NCI-H146 (cell line): ENCODE results near the gene EFCAB8.
"Not testable (repeated sequence)": the region's sequence is repeated elsewhere in the genome, so short reads cannot be mapped to it uniquely, and the experiment has no call there.

Source experiments
- DNase-seq: peaks from one replicate; lab custom pipeline; 2025; lab: John Stamatoyannopoulos, UW

EFCAB8 gene

DNA sequence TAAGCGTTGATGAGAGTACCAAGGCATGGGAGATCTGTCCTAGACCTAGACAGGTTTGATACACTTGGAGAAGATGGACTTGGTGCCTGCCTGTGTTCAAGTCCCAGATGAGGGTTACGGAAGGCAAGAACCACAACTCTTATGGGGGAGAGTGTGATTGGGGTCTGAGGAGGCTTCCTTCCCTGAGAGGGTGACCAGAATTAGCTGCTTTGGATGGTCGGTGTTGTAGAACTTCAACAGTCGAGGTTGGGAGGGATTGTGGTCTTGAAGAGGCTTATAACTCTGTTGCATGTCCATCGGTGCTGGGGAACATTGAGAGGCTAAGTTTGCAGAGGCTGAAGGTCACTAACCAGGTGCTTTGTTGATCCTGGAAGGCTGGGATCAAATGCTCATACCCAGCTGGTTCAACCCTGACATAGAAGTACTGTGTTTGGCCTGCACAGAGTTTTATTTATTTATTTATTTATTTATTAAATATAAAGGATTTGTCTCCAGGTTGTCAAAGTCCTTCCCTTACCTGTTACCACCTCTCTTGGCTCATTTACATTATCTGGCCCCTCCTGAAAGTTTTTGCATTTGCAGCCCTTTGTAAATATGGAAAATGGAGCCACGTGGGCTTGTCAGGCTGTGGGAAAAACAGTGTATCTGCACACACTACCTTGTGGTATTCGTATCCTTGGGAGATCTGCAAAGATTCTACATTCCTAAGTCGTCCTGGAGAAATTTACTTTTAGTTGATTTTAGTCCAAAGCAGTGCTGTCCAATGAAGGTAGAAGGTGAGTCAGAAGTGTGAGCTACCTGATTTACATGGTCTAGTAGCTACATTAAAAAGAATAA lies 15.8 kb upstream of the EFCAB8 start:
- DNase-seq = no peak

DNA sequence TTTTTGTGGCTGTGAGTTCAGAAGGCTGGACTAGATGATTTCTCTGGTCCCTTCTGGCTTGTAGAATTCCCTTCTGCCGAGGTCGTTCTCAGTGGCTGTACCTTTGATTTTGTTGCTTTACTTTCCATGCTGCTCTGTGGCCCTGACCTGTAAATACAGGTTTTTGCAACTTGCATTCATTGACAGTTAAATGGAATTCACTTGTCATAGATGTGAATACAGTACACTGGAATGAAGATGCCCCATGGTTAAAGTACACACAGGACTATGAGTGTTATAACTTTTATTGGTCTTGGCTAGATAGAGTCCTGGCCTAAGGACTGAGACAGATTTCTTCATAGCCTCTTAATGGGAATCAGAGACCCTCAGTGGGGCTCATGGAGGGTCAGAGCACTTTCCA lies 12.9 kb upstream of the EFCAB8 start:
- no peak for DNase-seq

DNA sequence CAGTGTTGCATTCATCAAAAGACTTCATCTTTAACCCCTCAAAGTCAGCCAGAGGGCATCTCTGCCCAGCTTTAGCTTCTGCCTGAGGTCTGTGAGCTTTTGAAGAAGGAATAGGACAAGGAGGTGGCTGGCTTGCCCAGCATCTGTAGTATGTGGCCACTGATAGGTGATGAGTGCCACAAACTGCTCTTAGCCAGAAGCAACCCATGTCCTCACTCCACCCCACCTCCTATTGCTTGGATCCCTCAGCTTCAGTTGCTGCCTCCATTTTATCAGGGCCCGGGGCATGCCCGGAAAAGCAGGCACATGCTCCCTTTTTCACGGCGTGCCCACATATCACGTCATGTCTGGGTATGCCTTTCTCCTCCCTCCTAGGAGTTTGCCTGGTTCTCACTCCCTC lies 11.9 kb upstream of the EFCAB8 start:
- no peak for DNase-seq

DNA sequence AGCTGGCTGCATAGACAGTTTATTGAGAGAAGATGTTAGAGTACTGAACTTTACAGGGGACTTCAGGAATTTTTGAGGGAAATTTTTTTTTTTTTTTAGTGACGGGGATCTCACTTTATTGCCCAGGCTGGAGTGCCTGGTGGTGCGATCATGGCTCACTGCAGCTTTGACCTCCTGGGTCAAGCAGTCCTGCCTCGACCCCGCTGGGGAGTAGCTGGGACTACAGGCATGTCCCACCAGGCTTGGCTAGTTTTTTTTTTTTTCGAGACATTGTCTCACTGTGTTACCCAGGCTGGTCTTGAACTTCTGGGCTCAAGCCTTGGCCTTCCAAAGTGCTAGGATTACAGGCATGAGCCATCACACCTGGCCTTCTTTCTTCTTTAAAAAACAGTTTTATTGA lies 10.8 kb upstream of the EFCAB8 start:
- no peak for DNase-seq

DNA sequence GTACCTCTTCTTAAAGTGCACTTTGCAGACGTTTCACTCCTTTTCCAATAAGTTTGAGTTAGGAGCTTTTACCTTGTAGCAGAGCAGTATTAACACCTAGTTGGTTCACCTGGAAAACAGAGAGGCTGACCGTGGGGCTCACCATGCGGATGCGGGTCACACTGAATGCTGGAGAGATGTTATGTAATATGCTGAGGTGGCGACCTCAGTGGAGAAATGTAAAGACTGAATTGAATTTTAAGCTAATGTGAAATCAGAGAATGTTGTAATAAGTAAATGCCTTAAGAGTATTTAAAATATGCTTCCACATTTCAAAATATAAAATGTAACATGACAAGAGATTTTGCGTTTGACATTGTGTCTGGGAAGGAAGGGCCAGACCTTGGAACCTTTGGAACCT lies 9.9 kb upstream of the EFCAB8 start:
- DNase-seq = no peak

DNA sequence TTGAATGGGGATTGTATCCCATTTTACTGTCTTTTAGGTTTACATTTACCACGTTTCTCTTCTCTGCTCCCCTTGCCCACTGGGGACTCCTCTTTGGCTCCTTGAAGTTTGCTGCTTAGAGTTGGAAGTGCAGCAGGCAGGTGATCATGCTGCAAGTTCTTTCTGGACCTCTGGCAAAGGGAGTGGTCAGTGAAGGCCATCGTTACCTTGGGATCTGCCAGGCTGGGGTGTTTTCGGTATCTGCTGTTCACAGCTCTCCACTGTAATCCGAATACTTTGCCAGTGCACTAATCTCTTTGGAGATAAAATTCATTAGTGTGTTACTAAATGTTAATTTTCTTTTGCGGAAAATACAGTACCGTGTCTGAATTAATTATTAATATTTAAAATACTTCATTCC lies 9.1 kb upstream of the EFCAB8 start:
- no peak for DNase-seq

DNA sequence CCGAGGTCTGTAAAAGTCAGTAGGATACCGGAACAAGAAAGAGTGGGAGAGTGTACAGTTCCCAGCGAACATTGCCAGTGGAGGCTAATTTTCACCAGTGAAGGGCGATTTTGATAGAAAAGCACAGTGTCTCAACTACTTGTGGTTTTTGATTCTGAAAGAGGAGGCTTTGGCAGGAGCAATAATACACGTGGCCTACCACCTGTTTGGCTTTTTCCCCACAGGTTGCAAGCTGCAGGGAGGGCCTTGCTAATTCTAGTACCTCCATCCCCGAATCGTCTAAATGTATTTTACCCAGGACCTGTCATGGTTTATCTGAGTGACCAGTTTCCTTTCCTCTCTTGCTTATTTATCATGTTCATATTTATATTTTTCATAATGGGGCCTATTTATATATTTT lies 3.3 kb upstream of the EFCAB8 start:
- DNase-seq = no peak

DNA sequence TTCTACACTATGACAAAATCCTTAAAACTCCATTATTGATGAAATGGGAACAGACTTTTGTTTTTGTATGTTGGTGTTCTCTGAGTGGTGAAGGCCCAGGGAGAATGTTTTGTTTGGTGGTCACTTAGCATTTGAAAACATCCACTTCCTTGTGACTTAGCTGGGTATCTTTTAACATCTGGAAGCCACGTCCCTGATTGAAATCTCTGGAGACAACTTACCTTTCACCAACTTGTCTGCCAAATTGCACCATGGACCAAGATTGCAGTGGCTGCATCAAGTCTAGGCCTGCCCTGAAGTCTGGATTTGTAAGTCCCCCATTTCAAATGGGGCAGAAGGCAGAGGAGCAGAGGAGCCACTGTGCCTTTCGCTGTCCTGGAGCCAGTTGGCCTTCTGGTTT lies 534 bp upstream of the EFCAB8 start:
- no peak for DNase-seq

DNA sequence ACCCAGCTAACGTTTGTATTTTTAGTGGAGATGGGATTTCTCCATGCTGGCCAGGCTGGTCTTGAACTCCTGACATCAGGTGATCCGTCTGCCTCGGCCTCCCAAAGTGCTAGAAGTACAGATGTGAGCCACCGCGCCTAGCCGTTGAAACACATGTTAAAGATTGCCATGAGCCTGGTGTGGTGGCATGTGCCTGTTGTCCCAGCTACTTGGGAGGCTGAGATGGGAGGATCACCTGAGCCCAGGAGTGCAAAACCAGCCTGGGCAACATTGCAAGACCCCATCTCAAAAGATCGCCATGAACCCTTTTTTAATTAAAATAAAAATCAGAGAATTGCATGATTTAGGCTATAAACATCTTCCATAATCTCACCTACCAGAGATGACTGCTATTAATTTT lies 2.7 kb downstream of the EFCAB8 start:
- no peak for DNase-seq

DNA sequence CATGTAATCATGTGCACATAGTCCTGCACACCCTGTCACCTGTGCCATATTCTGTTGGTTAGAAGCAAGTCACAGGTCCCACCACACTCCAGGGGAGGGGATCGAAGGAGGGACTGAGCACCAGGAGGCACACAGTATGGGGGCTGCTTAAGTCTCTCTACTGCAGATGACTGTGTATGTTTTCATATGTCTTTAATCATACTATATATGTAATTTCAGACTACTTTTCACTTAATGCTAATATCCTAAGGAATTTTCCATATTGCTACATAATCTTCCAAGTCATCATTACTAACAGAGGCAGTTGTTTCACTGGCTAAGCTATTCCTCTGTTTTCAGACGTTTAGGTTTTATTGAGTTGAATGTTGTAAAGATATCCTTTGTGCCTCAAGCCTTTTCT lies 10.8 kb downstream of the EFCAB8 start:
- no peak for DNase-seq

DNA sequence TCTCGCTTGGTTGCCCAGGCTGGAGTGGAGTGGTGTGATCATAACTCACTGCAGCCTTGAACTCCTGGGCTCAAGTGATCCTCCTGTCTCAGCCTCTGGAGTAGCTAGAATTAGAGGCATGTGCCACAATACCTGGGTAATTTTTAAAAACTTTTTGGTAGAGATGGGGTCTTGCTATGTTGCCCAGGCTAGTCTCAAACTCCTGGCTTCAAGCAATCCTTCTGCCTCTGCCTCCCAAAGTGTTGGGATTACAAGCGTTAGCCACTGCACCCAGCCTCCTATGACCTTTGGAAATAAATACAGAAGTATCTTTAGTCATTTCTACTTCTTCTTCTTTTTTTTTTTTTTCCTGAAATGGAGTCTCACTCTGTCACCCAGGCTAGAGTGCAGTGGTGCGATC lies 11.8 kb downstream of the EFCAB8 start:
- DNase-seq = not testable (repeated sequence)

DNA sequence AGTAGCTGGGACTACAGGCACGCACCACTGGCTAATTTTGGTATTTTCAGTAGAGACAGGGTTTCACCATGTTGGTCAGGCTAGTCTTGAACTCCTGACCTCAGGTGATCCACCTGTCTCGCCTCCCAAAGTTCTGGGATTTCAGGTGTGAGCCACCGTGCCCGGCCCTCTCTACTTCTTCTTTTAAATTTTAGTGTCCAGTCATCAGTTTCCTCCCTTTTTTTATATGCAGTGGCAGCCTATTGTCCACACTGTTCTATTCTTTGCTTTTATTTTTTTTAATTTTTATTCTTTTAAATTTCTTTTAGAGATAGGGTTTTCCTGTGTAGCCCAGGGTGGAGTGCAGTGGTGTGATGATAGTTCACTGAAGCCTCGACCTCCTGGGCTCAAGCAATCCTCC lies 12.3 kb downstream of the EFCAB8 start:
- no peak for DNase-seq

DNA sequence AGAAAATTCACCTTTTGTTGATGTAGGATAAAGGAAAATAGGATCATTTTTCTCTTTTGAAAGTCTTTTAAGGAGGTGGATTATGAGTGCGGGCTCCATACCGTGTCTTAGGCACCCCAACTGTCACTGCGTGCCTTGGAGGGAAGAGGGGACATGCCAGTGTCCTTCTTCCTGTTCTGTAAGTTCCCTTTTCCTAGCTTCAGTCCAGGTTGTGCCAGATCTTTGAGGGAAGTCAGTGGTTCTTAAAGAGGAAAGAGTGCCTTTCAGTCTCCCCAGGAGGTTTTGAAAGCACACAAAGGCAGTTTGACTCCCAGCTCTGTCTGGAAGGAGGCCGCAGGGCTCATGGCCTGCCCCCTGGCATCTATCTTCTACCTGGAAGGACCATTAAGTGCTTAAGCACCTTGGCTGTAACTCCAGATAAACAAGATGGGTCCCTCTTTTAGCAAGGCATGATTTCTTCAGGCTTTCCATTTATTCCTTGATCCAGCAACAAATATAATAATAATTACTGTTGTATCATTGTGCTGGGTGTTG lies 13.0 kb downstream of the EFCAB8 start:
- no peak for DNase-seq

DNA sequence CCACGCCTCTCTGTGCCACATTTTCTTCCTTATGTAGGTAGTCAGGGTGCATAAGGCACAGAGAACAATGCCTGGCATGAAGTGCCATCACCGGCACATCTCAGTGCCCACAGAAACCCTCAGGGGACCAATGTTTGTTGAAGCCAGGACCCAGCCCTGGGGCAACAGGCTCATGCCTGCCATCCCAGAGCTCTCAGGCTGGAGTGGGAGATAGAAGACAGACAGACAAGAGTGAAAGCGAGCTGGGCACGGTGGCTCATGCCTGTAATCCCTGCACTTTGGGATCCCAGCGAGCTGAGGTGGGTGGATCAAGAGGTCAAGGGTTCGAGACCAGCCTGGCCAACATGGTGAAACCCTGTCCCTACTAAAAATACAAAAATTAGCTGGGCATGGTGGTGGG lies 13.5 kb downstream of the EFCAB8 start:
- no peak for DNase-seq

DNA sequence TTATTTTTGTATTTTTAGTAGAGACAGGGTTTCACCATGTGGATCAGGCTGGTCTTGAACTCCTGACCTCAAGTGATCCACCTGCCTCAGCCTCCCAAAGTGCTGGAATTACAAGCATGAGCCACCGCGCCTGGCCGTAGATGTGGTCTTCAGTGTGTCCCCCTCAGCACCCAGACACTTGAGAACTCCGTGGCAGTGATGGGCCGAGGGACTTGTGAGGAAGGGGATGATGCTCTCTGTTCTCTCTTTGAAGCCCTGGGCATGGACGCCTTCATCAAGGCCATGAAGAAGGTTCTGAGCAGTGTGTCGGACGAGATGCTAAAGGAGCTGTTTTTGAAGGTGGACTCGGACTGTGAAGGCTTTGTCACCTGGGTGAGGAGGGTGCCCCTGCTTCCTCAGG lies 16.9 kb downstream of the EFCAB8 start:
- DNase-seq = no peak

DNA sequence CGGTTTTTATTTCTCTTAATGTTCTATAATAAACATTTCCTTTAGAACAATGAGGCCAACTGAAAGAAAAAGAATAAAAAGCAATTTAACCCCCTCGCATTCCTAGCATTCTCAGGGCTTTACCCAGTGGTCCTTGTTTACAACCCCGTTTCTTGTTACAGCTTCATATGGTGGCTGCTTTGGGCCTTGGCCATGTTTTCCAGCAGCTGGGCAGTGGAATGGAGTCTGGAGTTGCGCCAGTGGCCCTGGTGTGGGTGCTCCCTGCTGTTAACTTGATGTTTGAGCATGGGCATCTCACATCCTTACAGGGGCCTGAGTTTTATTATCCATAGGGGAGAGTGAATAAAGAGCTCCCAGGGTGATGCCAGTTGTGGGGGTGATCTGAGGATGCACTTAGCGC lies 18.8 kb downstream of the EFCAB8 start:
- DNase-seq = no peak

DNA sequence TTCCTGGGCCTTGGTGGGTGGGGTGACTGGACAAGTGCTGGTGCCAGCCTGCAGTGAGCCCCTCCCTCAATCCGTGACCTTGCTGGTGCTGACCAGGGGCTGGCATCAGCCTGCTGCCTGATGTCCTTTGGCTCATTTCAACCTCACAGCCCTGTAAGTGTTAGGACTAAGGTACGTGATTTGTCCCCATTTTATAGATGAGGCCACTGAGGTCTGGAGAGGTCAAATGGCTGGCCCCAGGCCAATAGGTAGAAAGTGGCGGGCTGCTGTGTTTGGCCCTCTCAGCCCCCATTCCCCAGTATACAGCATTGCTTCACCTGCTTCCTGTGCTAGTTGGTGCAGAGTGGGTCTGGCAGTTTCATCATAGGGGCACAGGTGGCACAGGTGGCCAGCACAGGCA lies 20.1 kb downstream of the EFCAB8 start:
- DNase-seq = no peak

DNA sequence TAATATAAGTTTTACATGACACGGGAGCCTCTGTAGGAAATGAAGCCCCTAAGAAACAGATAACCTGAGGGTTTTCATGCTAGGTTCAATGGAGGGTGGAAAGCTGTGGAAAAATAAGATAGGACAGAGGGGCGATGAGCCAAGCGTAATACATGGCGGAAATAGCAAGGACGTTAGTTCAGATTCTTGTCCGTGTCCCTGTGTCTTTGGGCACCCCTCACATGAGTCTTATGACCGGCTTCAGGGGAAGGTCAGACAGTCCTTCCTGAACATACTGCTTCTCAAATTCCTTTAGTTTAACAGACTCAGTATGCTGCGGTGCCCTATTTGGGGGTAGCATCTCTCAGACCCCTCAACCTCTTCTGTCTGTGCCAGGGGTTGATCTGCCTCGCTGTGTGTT lies 20.8 kb downstream of the EFCAB8 start:
- no peak for DNase-seq

DNA sequence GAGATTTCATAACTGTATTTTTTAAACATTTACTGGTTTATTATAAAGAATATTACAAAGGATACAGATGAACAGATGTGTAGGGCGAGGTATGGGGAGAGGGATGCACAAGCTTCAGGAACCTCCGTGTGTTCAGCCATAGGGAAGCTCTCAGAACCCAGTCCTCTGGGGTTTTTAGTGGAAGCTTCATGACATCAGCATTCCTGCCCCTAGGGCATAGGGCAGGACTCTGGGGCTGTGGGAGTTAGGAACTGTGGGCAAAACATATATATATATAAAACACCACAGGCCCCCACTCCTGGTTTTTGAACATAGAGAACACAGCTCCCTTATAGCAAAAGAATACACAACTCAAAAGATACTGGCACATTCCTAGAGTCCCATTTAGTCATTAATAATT lies 21.9 kb downstream of the EFCAB8 start:
- DNase-seq = no peak

DNA sequence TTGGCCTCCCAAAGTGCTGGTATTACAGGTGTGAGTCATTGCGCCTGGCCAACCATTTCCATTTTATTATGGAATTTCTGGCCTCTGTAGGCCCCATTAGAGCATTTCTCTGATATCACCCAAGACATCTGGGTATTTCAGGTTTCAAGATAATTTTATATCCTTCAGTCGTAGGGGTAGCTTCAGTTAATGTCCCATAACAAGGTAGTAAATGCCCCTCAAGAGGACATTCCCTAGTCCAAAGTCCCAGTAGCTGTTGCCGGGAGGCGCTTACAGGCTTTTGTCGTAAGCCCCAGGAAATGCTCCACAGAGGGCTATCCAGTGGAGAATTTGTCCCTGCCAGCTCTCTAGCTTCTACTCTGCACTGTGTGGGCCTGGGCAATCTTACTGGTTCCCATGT lies 24.4 kb downstream of the EFCAB8 start:
- DNase-seq = no peak

DNA sequence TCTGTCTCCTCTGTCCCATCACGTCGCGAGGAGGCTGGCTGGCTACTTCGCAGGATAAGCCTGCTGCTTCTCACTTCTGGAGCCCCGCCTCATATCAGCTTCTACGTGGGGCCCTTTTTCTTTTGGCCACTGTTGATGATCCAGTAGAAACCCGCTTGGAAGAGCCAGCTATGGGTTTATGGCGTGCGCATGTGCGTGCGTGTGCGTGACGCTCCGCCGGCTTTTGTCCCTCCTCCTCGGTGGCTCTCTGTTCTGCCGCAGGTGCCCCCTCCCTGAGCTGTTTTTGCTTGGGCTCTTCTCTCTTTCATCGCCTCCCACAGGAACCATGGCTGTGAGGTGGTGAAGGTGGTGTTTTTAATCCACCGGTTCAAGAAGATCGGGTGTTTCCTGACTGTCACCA lies 26.5 kb downstream of the EFCAB8 start:
- no peak for DNase-seq

DNA sequence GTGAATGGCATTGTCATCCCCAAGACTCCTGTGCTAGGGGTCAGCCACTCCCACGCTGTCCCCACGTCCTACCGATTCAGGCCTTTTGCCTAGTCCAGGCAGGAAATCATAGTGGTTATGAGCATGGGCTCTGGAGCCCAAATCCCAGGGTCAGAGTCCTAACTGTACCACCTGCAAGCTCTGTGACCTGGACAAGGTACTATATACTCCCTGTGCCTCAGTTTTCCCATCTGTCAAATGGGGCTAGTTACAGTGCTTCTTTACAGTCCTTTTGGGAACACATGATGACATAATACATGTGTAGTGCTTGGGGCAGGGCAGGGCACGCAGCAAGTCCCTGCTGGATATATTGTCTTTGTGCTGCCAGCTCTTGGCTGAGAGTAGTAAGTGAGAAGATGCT lies 27.2 kb downstream of the EFCAB8 start:
- no peak for DNase-seq

DNA sequence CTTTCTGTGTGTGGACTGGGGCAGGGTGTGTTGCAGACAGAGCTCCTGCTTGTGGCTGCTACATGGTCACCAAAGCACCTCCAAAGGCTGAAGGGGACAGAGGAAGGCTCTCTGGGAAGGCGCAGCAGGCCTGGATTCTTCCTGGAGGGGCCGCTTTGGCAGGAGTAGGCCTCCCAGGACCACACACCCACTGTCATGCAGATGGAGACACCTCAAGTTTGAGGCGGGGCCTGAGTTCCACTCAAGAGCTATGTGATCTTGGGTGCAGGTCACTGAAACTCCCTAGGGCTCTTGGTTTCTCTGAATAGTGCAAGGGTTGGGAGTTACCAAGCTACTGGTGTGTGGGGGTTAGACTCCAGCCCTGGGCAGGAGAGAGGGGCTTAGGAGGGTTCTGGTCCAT lies 27.9 kb downstream of the EFCAB8 start:
- no peak for DNase-seq

DNA sequence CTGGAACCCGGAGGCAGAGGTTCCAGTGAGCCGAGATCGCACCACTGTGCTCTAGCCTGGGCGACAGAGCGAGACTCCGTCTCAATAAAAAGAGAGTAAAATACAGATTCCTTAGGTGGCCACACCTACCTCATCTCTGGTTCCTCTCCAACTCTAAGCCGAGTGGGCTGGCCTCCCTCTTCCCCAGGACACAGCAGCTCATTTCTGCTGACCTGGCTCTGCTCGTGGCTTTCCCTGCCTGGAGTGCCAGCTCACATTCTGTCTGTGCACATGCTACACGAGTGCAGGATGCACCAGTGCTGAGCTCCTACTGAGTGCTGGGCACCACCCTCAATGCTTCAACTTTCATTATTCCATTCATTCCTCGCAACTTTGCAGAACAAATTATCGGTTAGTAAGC lies 28.8 kb downstream of the EFCAB8 start:
- DNase-seq = no peak
